NCI-H69 (cell line): ENCODE measurements around the gene PSMA7.

Source experiments
- DNase-seq: peaks from one replicate; lab custom pipeline; 2025; lab: John Stamatoyannopoulos, UW

PSMA7 gene

DNA sequence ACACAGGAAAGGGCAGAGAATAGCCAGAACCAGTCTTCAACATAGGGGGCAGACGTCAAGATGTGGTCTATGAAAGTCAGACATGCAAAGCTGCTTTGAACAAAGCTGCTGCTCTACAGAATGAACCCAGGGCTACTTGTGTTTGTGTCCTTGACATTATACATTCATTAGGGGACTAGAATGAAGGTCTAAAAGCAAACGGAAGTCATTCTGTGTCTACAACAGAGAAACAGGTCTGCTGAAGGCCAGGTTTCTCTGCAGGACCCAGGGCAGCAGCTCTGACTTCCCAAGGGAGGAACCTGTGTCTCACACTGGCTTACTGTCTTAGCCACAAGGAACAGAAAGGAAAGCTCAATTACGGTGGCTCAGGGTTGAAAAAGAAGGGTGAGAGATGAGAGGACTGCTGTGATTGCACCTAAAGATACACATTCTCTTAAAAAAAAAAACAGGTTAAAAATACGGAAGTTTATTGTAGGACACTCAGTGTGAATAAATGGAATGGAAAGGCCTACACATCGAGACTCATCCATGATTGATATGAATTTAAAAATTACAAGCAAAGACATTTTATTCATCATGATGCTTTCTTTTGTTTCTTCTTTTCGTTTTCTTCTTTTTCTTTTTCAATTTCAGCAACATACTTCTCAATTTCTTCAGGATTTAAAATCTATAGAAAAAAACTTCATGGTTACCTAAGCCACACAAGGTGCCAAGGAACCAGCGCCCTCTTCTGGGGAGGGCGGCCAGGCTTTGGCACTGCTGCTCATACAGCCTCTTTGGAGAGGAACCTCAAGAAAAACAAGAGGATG, 6.7 kb downstream of the PSMA7 start:
- peak; percentile 36 for DNase-seq

DNA sequence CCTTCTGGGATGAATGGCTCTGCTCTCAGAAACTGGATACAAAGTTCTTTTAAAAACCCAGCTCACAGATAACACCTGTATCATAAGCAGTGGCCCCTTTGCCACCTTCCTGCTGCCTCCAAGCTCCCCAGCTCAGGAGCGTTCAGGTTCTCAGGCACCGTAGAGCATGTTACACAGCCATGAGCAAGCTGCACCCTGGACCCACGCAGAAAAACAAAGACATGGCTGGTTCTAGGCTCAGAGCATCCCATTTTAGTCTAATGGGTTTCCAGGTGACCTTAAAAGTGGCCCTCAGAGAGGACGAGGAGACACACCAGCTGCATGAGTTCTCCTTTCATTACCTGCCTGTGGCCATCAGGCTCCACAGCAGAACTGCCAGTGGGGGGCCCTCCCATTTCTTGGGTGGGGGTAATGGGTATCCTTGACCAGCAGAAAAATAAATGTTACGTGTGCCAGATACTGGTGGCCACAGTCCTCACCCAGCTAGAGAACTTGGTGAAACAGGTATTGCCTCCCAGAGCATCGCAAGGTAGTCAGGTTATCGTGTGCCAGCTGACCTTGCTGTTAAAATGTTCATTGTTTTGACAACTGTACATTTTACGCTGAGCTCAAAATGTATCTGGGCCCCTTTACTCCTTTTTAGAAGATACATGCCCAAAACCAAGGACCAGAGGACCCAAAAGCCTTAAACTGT, 7.5 kb downstream of the PSMA7 start:
- no peak for DNase-seq

DNA sequence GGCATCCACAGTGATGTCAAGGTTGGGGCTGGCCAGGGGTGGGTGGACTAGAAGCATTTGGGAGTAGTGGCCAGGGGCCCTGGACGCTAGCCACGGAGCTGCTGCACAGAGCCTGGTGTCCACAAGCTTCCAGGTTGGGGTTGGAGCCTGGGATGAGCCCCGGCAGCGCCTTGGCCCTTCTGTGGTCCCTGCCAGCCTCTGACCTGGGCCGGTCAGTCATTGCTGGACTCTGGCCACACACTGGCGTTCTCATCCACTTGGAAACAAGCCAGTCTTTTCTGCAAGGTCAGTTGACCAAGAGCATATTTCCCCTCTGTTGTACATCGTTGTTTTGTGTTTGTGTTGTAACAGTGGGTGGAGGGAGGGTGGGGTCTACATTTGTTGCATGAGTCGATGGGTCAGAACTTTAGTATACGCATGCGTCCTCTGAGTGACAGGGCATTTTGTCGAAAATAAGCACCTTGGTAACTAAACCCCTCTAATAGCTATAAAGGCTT, 8.4 kb downstream of the PSMA7 start:
- DNase-seq: no peak

GRCh38 chr20:62133864-62134263, 9.3 kb downstream of the PSMA7 start:
- DNase-seq: no peak

GRCh38 chr20:62133051-62133845, 9.9 kb downstream of the PSMA7 start:
- no peak for DNase-seq

DNA sequence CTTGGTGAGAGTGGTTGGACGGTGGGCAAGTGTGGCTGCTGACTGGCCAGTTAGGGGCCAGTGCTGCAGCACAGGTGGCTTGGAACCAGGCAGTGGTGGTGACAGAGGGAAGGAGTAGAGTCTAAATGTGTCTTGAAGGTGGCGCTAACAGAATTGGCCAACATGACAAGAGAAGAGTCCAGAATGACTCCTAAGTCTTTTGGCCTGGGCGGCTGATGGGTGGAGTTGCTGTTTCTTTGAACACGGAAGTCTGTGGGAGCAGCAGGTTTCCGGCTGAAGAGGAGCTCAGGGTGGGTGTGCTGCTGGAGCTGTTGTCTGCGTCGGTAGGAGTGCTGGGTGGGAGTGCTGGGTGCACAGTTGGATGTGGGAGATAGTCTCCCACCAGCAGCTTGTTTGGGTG, 10.8 kb downstream of the PSMA7 start:
- DNase-seq: no peak

DNA sequence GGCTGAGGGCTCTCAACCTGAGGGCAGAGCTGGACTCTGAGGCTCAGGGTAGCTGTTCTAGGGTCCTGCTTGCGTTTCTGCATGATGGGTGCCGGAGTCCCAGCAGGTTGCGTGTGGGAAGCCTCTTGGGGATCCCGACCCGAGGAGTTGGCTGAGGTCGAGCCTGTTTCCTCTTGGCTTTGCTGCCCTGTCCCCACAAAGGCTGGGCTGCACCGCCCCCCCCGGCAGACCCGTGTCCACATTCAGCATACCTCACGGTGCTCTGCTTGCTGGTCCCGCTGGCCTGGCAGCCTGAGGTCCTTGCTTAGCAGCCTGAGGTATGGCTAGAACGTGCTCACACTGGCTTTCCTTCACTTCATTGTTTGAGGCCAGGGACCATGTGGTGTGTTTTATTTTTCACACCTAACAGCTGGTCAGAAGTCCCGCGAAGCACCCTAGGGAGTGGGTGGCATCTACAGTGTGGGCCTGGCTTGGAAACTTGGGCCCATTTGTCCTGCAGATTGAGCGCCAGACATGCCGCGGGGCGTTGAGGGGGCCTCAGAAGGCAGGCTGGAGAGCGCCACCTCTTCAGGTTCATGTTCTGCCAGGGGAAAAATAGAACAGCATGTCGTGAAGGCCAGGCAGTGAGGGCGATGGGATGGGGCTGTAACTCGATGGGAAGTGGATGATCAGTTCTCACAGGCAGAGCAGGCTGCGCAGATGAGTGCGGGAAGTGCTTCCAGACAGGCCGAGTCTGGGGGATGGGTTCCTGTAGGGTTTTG, 11.5 kb downstream of the PSMA7 start:
- DNase-seq: no peak

DNA sequence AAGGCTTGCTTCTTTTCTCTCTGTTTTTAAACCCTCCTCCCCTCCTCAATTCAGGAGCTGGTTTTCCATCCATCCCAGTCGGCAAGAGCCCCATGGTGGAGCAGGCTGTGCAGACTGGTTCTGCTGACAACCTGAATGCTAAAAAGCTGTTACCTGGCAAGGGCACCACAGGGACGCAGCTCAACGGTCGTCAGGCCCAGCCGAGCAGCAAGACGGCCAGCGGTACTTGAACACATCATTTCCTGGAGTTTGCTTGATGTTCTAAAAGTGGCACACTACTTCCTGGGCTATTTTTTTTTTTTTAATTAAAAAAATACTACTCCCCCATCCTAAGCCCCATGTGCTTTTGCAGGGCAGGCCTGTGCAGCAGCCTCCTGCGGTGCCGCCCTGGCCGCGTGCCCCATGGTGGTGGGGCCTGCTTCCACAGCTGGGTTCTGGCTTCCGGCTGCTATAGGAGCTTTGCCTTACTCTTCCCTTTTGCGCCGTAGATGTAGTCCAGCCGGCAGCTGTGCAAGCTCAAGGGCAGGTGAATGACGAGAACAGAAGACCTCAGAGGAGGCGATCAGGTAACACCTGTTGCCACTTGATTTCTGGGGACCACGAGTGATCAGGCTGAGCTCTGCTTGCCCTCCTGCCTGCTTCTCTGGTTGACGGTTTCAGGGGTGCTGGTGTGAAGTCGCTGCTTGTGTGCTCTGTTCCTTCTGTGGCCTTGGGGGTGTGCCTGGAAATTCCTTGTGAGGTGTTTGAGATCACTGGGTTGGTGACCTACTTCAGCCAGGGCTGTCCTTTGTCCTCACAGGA, 13.3 kb downstream of the PSMA7 start:
- DNase-seq: no peak

- no peak for DNase-seq
These were observed 14.7 kb downstream of the PSMA7 start for GRCh38 chr20:62128502-62128901.

DNA sequence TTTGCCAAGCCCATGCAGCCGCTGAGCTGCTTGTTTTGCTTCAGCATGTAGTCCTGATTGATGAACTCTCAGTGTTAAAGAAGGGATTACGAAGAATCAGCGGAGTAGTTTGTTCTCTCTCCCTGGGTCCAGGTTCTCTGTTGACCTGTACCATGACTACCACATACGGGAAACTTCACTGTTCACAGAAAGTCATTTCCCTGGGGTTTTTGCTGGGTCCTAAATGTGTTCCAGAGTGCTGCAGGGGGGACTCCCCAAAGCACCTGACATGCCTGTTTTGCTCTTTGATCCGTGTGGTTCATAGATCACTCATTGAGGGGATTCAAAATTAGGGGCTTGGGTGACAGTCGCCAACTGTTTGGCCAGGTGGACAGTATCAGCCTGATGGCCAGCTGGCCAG, 15.4 kb downstream of the PSMA7 start:
- DNase-seq: no peak

GRCh38 chr20:62126141-62126540, 17.1 kb downstream of the PSMA7 start:
- DNase-seq: no peak

DNA sequence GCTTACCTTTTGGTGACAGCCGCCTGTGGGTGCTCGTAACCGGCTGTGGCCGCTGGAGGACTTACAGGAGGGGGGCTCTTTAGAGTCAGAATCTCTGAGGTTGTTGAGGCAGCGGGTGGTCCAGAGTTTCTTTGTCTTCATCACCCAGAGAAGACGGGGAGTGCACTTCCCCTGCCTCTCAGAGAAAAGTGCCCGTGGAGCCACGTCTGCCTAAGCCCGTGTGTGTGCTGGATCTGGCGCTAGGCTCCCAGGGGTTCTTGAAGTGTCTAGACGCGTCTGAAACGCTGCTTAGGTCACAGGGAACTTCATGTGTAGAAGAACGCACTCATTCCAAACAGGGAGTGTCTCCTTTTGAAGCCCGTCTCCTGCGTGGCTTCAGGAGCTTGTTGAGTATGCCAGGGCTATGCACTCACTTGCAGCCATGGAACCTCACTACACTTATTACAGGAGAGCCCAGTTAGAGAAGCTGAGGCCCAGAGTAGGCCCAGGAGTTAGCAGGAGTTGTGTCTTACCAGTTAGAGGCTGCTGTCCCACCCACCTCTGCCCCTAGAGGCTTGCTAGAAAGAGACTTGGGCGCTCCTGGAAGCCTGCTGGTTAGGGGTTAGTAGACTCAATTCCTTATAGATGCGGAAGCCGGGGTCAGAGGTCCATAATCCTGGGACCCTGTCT, 19.6 kb downstream of the PSMA7 start:
- no peak for DNase-seq

DNA sequence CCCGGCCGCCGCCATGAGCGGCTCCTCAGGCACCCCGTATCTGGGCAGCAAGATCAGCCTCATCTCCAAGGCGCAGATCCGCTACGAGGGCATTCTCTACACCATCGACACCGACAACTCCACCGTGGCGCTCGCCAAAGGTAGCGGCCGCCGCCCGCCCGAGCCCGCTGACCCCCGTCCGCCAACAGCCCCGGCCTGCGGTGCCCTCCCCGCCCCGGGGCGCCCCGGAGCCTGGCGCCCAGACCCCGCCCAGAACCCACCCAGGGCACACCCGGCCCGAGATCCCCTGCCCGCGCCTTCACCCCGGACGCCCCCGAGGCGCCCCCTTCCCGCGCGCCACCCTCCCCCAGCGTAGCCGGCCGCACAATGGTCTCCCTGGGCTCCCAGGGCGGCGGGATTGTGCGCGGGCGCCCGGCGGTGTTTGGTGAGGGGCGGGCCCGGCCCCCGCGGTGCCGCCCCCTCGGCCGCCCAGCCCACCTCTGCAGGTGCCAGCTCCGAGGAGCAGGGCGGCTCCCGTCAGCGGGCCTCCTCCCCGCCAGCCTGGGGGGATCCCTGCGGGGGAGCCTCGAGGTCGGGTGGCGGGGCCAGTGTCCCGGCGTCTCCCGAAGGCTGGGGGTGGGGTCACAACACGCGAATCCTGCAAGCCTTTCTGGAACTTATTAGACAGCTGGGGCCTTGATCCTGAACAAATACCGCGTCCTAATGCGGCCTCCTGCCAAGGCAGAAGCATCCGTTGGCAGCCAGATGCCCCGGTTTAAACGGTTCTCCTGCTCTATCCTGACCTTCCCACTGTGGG, 20.3 kb downstream of the PSMA7 start:
- DNase-seq: peak; percentile 91

- peak; percentile 96 for DNase-seq
These were observed 21.2 kb downstream of the PSMA7 start, which contains the start of gene LSM14B for GRCh38 chr20:62121776-62122653. TSS of gene LSM14B (plus strand) at chr20:62122475. CDS start at chr20:62122667, 192 bp downstream.

DNA sequence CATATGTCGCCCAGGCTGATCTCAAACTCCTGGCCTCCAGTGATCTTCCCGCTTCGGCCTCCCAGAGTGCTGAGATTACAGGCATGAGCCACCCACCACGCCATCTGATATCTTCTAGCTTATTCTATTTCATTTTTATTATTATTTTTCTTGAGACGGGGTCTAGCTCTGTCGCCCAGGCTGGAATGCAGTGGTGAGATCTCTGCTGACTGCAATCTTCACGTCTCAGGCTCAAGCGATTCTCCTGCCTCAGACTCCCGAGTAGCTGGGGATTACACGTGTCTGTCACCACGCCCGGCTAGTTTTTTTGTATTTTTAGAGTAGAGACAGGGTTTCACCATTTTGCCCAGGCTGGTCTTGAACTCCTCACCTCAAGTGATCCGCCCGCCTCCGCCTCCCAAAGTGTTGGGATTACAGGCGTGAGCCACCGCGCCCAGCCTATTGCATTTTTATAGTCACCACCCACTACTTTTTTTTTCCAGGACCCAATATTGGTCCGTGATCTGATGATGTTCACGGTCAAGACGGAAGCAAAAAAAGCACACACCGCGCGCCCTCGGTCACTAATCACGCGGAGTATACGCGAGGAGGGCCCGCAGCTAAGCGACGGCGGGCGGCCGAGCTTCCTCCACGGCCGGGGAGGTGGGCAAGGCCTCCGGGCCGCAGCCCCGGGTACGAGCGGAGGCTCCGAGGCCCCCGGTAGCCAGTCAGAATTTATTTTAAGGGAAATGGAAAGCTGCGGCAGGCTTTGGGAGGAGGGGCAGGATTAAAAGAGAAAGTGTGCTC, 22.0 kb downstream of the PSMA7 start:
- no peak for DNase-seq

GRCh38 chr20:62120365-62120762, 22.8 kb downstream of the PSMA7 start:
- DNase-seq: no peak

GRCh38 chr20:62119591-62120364, 23.4 kb downstream of the PSMA7 start:
- DNase-seq: no peak
